COLO668 (cell line): ENCODE data around the gene PPM1E.
"Not testable (repeated sequence)": the region's sequence is repeated elsewhere in the genome, so short reads cannot be mapped to it uniquely, and the experiment has no call there.

Experiments
- DNase-seq: peaks from one replicate; lab custom pipeline; 2025; ENCODE audit not compliant: unreplicated experiment; lab: John Stamatoyannopoulos, UW

The PPM1E gene

DNA sequence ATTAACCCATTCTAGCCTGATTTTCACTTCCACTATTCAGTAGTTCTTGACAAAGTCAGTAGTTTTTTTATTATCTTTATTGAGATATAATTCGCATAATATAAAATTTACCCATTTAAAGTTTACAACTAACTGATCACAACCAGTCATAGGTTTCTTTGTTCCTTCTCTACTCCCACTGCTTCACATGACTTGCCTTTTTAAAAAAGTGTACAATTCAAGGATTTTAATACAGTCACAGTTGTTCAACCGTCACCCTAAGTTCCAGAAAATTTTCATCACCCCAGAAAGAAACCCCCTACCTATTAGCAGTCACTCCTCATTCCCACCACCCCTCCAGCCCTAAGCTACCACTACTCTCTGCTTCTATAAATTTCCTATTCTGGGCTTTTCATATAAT, 188.5 kb downstream of the PPM1E start:
- no peak for DNase-seq

DNA sequence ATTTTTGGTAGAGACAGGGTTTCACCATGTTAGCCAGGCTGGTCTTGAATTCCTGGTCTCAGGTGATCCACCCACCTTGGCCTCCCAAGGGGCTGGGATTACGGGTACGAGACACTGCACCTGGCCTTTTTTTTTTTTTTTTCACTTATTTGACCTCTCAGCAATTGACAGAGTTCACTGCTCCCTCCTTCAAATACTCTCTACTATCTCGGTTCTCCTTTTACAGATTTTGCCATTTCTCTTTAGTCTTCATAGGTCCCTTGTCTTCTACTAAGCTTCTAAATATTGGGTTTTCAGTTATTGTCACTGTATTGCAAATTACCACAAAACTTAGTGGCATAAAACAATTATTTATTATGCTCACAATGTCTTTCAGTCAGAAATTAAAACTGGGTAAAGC, 191.8 kb downstream of the PPM1E start:
- no peak for DNase-seq

DNA sequence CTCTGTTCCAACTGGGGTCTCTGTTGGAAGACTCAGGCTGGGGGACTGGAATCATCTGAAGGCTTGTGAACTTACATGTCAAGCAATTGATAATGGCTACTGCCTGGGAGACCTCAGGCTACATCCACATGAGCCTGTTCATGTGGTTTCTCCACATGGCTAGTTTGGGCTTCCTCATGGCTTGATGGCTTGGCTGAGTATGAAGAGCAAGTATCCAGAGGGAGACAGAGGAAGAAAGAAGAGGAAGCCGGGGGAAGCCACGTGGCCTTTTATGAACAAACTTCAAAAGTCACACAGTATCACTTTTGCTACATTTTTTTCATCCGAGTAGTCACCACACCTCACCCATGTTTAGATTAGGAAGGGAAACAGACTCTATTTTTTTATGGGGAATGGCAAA, 192.2 kb downstream of the PPM1E start:
- no peak for DNase-seq

DNA sequence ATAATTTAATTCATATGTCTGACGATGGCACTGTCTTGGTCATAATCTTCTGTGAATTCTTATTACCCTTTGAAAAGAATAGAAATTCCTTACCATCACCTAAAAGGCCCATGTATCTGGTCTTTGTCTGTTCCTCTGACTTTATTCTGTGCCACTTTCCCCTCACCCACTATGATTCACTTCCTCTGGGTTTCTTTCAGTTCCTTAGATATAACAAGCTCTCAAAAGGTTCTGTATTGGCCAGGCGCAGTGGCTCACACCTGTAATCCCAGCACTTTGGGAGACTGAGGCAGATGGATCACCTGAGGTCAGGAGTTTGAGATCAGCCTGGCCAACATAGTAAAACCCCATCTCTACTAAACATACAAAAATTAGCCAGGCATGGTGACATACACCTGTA, 198.7 kb downstream of the PPM1E start:
- DNase-seq, result not testable (repeated sequence)

DNA sequence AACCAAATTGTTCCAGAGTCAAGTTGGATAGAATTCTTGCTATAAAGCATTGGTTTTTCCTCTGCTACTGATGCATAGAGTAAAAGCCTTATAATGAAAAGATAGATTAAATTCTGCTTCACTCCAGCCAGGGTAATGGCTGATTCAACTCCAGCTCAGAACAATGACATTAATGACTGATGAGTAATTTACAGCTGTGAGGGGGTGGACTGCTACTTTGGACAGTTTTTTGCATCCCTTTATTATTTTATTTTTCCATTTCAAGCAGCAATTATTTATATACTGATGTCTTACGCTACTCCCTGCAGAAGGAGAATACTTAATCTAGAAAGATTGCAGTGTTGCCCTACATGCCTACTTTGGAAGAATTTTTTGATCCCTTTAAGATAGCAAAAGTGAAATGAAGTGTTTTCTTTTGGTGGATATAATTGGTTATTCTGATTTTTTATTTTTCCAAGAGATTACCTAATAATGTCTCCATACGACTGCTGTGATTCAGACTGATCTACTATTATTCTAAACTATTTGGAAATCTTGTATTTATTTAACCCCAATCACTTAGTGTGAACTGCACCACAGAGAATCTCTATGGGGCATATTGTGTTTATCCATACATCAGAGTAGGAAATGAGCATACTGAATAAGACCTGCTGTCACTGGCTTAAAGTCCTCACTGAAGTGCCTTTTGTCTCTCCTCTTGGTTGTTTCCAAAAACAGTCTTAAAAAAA, 201.5 kb downstream of the PPM1E start:
- no peak for DNase-seq

DNA sequence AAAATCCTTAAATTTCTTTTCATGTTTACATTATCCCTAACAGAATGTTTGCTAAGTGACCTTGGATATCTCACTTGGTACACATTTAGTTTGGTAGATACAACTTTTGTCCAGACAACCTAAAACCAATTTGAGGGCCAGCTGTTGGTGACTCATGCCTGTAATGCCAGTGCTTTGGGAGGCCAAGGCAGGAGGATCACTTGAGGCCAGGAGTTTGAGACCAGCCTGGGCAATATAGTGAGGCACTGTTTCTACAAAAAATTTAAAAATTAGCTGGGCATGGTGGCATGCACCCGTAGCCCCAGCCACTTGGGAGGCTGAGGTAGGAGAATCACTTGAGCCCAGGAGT, 202.0 kb downstream of the PPM1E start:
- DNase-seq, result not testable (repeated sequence)

DNA sequence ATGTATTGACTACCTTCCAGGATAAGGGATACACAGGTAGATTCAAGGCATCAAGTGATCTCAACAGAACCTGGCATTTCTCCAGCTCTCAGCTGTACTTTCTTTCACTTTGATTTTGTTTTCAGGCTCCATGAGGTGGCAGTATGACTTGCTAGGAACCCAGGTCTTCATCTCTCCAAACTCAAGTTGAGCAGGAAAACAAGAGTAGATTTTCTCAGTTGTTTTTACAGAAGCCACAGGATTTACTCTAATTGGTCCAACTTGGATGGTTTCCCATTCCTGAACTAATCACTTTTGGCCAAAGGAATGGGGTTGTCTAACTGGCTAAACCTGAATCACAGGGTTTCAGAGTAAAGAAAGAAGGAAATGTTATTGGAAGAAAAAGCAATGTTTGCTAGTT, 204.4 kb downstream of the PPM1E start:
- no peak for DNase-seq

DNA sequence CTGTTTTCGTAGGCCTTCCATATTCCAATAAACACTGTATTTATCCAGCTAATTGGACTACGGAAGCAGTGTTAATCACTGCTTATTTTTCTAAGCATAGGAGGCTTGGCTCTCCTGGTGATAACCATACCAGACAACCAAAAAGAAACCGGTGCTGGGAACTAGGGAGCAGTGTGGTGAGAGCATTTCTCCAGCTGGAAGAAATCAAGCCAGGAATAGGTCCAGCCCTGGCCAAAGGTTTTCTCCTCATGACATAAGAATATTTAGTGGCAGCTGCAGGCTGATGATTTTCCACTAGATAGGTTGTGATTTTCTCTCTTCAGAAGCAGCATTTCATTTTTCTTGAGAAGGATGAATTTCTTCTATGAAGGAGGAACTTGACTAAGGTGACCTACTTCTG, 209.6 kb downstream of the PPM1E start:
- DNase-seq, result no peak

DNA sequence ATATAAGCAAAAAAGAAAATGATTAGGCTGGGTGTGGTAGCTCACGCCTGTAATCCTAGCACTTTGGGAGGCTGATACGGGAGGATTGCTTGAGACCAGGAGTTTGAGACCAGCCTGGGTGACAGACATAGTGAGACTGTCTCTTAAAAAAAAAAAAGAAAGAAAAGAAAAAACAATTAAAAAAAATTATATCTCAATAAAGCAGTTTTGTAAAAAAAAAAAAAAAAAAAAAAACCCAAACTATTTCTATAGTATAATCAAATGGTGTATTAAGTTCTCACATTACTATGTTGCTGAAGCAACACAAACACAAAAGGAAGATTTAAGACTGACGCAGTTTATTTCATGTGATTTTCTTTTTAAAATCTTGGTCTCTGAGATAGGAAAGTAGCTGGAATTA, 210.6 kb downstream of the PPM1E start:
- no peak for DNase-seq

DNA sequence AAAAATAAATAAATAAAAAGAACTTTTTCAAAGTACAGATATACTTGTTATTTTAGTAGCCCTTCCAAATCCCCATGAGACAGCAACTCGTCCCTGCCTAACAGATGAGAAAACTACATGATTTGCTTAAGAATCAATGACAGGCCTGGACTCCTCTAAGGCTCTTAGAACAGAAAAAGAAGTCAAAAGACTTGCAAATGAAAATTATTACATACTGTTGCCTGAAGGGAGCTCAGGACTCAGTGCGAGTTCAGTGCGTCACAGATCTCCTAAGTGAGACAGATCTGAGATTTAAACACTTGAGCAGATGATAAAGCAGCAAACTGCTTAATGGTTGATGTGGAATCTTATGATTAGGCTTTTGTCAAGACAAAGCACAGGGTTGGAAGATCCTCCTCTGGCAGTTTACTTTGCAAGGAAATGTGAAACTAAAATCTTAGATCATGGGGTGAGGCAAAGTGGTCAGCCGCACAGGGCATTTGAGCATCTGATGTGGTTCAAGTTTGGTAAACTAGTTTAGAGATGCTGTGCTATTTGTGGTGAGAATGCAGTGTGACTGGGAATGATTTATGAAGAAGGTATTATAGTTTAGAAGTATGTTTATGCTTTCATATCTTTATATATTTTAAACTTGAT, 212.9 kb downstream of the PPM1E start:
- no peak for DNase-seq

DNA sequence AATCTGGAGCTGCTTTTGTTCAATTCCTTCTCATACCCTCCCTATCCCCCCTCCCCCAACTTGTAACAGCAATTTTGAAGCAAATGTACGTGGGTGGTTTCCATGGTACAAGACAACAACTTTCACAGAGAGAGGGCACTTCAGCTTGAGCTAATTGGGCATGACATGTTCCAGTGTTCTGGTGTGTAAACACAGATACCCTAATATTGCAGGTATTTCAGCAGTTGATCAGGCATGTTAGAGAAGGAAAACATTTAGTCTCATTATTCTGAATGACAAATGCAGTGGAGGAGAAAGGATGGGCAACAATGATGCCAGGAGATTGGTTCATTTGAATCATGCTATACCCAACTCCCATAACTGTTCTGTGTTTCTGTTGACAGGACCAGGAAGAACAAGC, 213.5 kb downstream of the PPM1E start:
- peak; percentile 2 for DNase-seq

DNA sequence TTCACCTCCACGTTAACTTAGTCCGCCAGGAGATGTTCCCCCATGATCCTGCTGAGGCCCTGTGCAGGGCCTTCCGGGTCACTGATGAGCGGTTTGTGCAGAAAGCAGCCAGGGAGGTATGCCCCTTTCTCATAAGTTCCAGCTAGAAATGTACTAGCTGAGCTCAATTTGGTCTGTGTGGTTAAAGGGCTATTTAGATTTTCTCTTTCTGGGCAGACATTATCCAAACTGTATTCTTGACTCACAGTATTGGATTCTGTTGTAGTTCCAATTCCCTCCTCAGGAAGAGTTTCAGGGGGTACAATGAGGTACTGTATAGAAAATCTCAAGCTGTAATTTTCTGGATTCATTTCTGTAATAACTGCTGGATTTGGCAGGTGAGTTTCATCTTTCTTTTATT, 214.0 kb downstream of the PPM1E start:
- DNase-seq, result no peak

DNA sequence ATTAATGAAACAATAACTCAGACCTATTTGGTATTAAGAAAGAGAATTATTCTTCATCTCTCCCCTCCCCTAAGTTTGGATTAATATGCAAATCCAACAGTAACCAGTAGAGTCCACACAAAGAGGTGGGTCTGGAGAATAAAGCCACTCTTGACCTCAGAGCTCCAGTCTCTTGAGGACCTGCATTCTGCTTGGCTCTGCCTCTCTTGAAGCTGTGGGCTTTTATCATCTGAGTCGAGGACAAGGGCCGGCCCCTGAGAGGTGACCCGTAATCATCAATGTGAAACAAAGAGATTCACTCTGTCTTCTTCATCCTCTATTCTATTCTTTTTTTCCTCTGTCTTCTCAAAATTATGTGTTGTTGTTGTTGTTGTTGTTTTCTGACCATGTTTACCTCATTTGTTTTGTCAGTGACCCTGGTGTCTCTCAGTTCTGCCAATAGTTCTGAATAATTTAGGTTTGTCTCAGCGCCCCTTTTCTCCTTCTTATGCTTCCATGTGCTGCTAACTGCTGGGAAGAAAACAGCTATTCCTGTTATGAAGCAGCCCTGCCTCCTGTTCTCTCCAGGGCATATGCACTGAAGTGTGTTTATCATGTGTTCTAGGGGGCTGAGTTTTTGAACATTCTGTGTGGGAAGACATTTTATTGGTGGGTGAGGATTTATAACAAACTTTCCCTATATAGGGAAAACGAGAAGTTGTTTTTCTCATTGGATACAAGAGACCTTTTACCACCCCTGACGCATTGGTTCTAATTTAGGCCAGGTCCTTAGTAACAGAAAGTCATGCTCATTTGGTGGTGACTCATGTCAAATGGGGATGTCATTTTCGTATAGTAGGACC, 215.2 kb downstream of the PPM1E start:
- DNase-seq, result no peak

DNA sequence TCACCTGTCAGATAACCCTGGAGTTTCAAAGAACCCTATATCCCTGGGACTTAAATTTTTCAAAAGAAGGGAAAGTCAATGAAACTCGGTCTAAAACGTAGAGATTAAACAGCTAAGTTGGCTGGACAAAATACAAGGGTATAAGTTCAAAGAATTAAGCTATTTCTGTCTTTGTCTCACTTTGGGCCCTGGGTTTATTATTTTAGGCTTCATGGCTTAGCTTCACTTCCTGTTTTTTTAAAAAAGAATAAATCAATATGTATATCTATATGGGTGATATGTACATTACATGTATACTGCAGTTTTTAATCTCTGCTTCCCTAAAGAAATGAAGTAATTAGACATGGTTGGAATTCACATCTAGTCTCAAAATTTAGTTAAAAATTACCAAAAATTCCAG, 218.7 kb downstream of the PPM1E start:
- no peak for DNase-seq

DNA sequence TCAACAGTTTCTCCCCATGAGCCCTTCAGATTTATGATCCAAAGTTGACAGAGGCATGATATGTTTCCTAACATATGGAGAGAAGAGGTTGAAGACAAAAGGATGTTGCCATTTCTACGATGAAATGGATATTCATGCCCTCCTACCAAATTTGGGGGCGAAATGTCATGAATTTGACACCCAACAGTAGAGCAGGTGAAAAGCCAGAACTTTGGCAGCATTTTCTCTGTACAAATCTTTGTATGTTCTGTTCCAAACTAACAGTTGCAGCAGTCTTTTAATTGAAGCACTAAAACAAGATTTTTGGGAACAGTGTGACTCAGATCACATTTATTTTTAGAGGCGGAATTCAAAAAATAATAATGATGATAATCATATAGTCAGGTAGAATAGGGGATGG, 220.9 kb downstream of the PPM1E start:
- no peak for DNase-seq

DNA sequence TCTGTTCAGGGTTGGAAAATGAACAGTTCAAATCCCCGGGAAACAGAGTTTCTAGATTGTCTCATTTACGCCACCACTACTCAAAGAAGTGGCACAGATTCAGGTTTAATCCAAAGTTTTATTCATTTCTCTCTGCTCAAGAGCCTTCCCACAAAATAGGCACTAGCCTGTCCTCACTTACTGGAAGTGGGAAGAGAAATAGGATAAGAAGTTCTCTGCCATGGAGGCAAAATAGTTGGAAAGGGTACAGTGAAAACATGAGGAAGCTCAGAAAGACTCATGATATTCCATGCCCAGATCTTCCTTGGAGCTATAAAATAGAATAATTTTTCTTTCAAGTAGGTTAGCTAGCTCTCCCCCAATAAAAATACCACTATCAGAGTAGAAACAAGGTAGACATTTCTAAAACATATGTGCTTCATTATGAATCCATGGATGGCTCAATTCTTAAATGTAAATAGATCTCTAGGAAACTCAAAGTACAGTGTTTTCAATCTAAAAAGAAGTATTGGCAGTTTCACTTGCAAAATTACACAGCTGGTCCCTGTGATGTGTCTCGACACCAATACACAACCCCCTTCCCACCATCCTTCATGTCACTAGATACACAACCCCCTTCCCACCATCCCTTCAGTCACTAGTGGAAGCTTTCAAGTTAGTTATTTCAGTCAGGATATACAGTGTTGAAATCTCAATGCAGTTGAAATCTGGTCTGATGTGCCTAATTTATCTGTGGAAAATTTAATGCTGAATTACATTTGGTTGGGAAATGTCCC, 225.2 kb downstream of the PPM1E start:
- DNase-seq, result no peak

DNA sequence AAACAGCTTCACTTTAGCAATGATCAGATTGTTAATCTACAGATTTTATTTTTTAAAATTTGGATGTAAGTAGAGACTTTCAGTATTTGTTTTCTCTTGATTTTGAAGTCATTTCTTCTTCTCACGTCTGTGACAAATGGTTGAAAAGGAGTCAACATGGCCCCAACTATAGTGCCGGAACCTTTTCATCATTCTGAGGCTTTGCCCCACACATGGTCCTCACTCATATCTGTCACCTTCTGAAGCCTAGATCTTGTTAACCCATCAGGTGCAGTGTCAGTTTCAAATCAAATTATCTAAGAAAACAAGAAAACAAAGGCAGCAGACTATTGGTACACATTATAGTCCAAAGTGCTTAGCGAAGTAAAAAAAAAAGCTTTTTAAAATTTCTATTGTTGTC, 227.0 kb downstream of the PPM1E start:
- DNase-seq, result no peak

DNA sequence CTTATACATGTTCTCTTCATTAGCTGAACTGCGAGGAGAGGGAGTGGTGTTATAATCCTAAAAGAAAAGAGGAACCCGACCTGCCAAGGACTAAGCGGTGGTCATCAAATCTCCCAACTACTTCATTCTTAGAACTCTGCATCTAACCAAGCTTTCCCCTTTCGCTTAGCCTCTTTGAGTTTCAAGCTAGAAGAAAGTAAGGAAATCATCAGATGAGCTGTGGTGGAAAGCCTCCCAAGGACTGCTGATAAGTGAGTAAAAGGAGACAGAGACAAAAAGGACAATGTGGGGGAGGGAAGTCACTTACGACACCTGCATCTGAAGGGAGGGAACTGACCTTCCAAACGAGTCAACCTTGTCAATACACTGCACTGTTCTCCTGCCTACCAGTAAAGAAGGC, 229.7 kb downstream of the PPM1E start:
- DNase-seq, result no peak

DNA sequence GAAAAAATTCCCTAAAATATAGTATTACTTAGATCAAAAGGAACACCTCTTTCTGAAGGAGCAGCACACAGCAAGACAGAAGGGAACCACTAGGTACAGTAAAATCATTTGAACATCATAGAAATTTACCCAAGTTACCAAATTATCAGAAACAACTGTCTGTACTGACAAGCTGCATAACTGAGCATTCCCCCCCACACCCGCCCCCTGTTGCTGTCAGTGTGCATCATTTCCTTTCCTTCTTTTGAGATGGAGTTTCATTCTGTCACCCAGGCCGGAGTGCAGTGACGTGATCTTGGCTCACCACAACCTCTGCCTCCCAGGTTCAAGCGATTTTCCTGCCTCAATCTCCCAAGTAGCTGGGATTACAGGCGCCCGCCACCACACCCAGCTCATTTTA, 230.3 kb downstream of the PPM1E start:
- DNase-seq, result no peak

DNA sequence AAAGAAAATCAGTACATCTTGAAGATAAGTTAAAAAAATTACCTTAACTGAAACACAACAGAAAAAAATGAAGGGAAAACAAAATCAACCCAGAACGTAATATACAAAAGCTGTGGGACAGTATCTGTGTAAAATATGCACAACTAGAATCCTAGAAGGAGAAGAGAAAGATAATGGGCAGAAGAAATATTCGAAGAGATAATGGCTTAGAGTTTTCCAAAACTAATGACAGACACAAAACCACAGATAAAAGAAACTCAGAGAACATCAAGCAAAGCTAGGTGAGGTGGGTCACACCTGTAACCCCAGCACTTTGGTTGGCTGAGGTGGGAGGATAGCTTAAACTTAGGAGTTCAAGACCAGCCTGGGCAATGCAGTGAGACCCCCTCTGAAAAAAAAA, 234.0 kb downstream of the PPM1E start:
- DNase-seq, result no peak

DNA sequence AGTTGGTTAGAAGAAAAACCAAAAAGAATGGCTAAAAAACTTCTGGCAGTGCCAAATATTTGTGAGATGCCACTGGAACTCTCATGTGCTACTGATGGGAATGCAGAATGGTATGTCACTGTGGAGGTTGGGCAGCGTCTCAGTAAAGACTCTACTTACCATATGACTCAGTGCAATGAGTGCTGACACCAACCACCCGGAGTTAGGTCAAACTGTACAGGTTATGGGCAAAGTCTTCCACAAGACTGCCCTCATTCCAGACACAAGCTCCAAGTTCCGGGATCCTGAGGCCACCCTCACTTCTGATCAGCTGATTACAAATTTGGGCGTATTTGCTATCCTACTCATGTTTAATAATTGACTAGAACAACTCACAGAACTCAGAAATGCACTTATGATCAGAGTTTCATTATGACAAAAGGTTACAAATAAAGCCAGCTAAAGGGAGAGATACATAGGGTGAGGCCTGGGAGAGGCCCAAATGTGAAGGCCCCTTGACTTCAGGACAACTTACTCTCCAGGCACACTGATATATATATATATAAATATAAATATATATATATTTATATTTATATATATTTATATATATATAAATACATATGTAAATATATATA, 236.2 kb downstream of the PPM1E start:
- no peak for DNase-seq
